ENCODE results near the gene OSMR.

The OSMR gene

GRCh38 chr5:38961691-38962090 is 115.9 kb downstream of the OSMR start:
- Histone ChIP-seq H3K27ac (ENCODE audit: low read depth, low read length) (no peak overlapping the region), H3K4me1 (ENCODE audit: control insufficient read depth in 5 of 5, insufficient read depth in 5 of 5, low read length in 5 of 5) (no peaks in the 10 kb centered on the region), H3K4me3 (ENCODE audit: low read depth in 1 of 5, low read length in 5 of 5) (no peak overlapping the region), H3K36me3 (ENCODE audit: control insufficient read depth in 5 of 5, insufficient read depth in 5 of 5, low read length in 5 of 5) (peaks cover 28 to 62% (median 46%) of the 10 kb centered on the region in 5 donors), H3K9me3 (ENCODE audit: control insufficient read depth in 5 of 5, low read length in 5 of 5) (no peaks in the 10 kb centered on the region), H3K9ac (ENCODE audit: low read length in 5 of 5) (no peak overlapping the region), H3K27me3 (ENCODE audit: control insufficient read depth in 5 of 5, insufficient read depth in 4 of 5, low read length in 5 of 5) (no peaks in the 10 kb centered on the region)

GRCh38 chr5:38968665-38969064 is 122.9 kb downstream of the OSMR start:
- H3K27ac ChIP-seq (ENCODE audit: low read depth, low read length) = no peak overlapping the region
- H3K27me3 ChIP-seq (ENCODE audit: control insufficient read depth in 5 of 5, insufficient read depth in 4 of 5, low read length in 5 of 5) = no peaks in the 10 kb centered on the region
- H3K4me3 ChIP-seq (ENCODE audit: low read depth in 1 of 5, low read length in 5 of 5) = no peak overlapping the region
- peaks cover 14 to 34% (median 25%) of the 10 kb centered on the region in 5 donors for H3K36me3 ChIP-seq (ENCODE audit: control insufficient read depth in 5 of 5, insufficient read depth in 5 of 5, low read length in 5 of 5)
- H3K4me1 ChIP-seq (ENCODE audit: control insufficient read depth in 5 of 5, insufficient read depth in 5 of 5, low read length in 5 of 5) = no peaks in the 10 kb centered on the region
- no peak overlapping the region for H3K9ac ChIP-seq (ENCODE audit: low read length in 5 of 5)
- no peaks in the 10 kb centered on the region for H3K9me3 ChIP-seq (ENCODE audit: control insufficient read depth in 5 of 5, low read length in 5 of 5)

GRCh38 chr5:38978036-38978435 is 132.2 kb downstream of the OSMR start:
- Histone ChIP-seq H3K36me3 (ENCODE audit: control insufficient read depth in 5 of 5, insufficient read depth in 5 of 5, low read length in 5 of 5) (peaks cover 2 to 32% (median 16%) of the 10 kb centered on the region in 5 donors), H3K9ac (ENCODE audit: low read length in 5 of 5) (no peak overlapping the region), H3K4me3 (ENCODE audit: low read depth in 1 of 5, low read length in 5 of 5) (no peak overlapping the region), H3K9me3 (ENCODE audit: control insufficient read depth in 5 of 5, low read length in 5 of 5) (no peaks in the 10 kb centered on the region), H3K27me3 (ENCODE audit: control insufficient read depth in 5 of 5, insufficient read depth in 4 of 5, low read length in 5 of 5) (no peaks in the 10 kb centered on the region), H3K27ac (ENCODE audit: low read depth, low read length) (no peak overlapping the region), H3K4me1 (ENCODE audit: control insufficient read depth in 5 of 5, insufficient read depth in 5 of 5, low read length in 5 of 5) (no peaks in the 10 kb centered on the region)

GRCh38 chr5:38979535-38979934 is 133.7 kb downstream of the OSMR start:
- no peak overlapping the region for H3K4me3 ChIP-seq (ENCODE audit: low read depth in 1 of 5, low read length in 5 of 5)
- H3K36me3 ChIP-seq (ENCODE audit: control insufficient read depth in 5 of 5, insufficient read depth in 5 of 5, low read length in 5 of 5) = peaks cover 2 to 22% (median 12%) of the 10 kb centered on the region in 5 donors
- H3K27ac ChIP-seq (ENCODE audit: low read depth, low read length) = no peak overlapping the region
- H3K27me3 ChIP-seq (ENCODE audit: control insufficient read depth in 5 of 5, insufficient read depth in 4 of 5, low read length in 5 of 5) = no peaks in the 10 kb centered on the region
- H3K4me1 ChIP-seq (ENCODE audit: control insufficient read depth in 5 of 5, insufficient read depth in 5 of 5, low read length in 5 of 5) = no peaks in the 10 kb centered on the region
- H3K9ac ChIP-seq (ENCODE audit: low read length in 5 of 5) = no peak overlapping the region
- no peaks in the 10 kb centered on the region for H3K9me3 ChIP-seq (ENCODE audit: control insufficient read depth in 5 of 5, low read length in 5 of 5)

Measured in subcutaneous abdominal adipose tissue (tissue), 5 donors.